Esophagus squamous epithelium (tissue), 5 donors: ENCODE measurements around the gene DENND1A. TPM values are rescaled to one million over a fixed set of nuclear protein-coding genes. Genes with fewer than 3 reads are reported as not detected.

Experiments used
- DNase-seq: peaks from one replicate; lab custom pipeline; 2025; lab: John Stamatoyannopoulos, UW
- H3K27ac ChIP-seq, 4 donors: fragments of 200-600 bp; sonication (generic); one replicate each; pipeline ENCODE4 v1.5.1; 2016 to 2019; ENCODE audit warnings: mild to moderate bottlenecking in 1 of 4
- H3K27me3 ChIP-seq, 4 donors: fragments of 200-600 bp; sonication (generic); 1 replicate in 3 of 4; 2 replicates in 1 of 4; pipeline versions ENCODE4 v1.5.1 to v1.6.0; 2017 to 2021; ENCODE audit warnings: antibody characterized with exemption in 1 of 4
- H3K36me3 ChIP-seq, 3 donors: fragments of 200-600 bp; sonication (generic); one replicate each; pipeline ENCODE4 v1.5.1; 2016 to 2019
- H3K4me1 ChIP-seq, 3 donors: fragments of 200-600 bp; sonication (generic); one replicate each; pipeline ENCODE4 v1.5.1; 2017 to 2019
- H3K4me3 ChIP-seq, 4 donors: fragments of 200-600 bp; sonication (generic); 1 replicate in 3 of 4; 2 replicates in 1 of 4; pipeline ENCODE4 v1.5.1; 2016 to 2019; ENCODE audit warnings: mild to moderate bottlenecking in 2 of 4, moderate library complexity in 1 of 4
- H3K9me3 ChIP-seq, 3 donors: fragments of 200-600 bp; sonication (generic); one replicate each; pipeline ENCODE4 v1.5.1; 2016 to 2019
- CTCF ChIP-seq, 6 experiments: fragments of 450-650 bp in 4 of 6; fragments of 200-600 bp in 2 of 6; sonication (generic) in 2 of 6; IDR thresholded peaks; one replicate each; pipeline ENCODE4 v1.5.1; 2016 to 2019; ENCODE audit warnings: antibody characterized with exemption in 6 of 6, mild to moderate bottlenecking in 4 of 6, moderate library complexity in 4 of 6
- POLR2A ChIP-seq, 4 donors: fragments of 450-650 bp; IDR thresholded peaks; one replicate each; pipeline ENCODE4 v1.6.1; 2017; ENCODE audit warnings: antibody characterized with exemption in 4 of 4, mild to moderate bottlenecking in 4 of 4, moderate library complexity in 3 of 4
- WGBS, 2 donors: methylation state at CpG; one replicate each; pipeline ENCODE4 v1.1.5; 2018; 5-methylcytosine and 5-hydroxymethylcytosine counted together
- intact Hi-C: fragments of 100-400 bp; cut with DNase I; formaldehyde crosslinking; loops from one replicate; pipeline ENCODE4 v1.15.0; 2022
- total RNA-seq, 4 donors: library from RNA; depleted of rRNA; stranded (reverse); fragments of >200 nt; gene quantifications; one replicate each; pipeline ENCODE4 v1.1.0, GENCODE V29; 2016
- donor health status: DM: yes; HTN: yes; CAD: no.

Gene DENND1A
- total RNA-seq, 4 donors from 2014 or later, result 5.3 to 16.0 (median 12.9) TPM

GRCh38 chr9:123617286-123617685, 312.6 kb downstream of the DENND1A start:
- WGBS, 2 donors, result 96 to 97% methylated on average over 8 to 9 of the region's 9 CpGs
- Histone ChIP-seq H3K4me3 (no peak overlapping the region), H3K36me3 (no peaks in the 10 kb centered on the region), H3K27me3 (no peaks in the 10 kb centered on the region), H3K27ac (no peak overlapping the region), H3K9me3 (no peaks in the 10 kb centered on the region), H3K4me1 (no peaks in the 10 kb centered on the region)
- DNase-seq, result no peak
- intact Hi-C loops, result no loop called here
- TF ChIP-seq POLR2A (IDR thresholded peaks at IDR 0.05), result no peak
- TF ChIP-seq CTCF (IDR thresholded peaks at IDR 0.05), result no peak

DNA sequence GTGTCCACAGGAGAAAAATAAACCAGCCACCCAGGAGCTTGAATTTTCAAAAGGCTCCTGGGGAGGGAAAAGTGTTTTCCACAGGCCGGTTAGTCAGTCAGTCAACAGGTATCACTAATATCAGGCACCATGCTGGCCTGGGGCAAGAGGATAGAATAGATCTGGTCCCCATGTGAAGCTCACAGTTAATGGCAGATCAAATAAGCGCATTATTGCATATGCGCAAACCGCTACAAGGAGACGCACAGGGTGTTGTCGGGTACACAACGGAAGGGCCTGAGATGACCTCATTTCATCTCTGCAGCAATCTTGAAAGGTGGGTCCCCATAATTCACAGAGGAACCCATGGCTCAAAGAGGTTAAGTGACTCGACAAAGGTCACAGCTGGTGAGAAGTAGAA, 313.2 kb downstream of the DENND1A start:
- no peaks in the 10 kb centered on the region for H3K36me3 ChIP-seq
- no peak for DNase-seq
- intact Hi-C loops, result no loop called here
- no peak for TF ChIP-seq POLR2A (IDR thresholded peaks at IDR 0.05)
- TF ChIP-seq CTCF (IDR thresholded peaks at IDR 0.05), result no peak
- no peaks in the 10 kb centered on the region for H3K27me3 ChIP-seq
- 98 to 99% methylated on average over 8 of the region's 8 CpGs for WGBS, 2 donors
- H3K4me3 ChIP-seq, result no peak overlapping the region
- no peaks in the 10 kb centered on the region for H3K9me3 ChIP-seq
- H3K4me1 ChIP-seq, result no peaks in the 10 kb centered on the region
- no peak overlapping the region for H3K27ac ChIP-seq

DNA sequence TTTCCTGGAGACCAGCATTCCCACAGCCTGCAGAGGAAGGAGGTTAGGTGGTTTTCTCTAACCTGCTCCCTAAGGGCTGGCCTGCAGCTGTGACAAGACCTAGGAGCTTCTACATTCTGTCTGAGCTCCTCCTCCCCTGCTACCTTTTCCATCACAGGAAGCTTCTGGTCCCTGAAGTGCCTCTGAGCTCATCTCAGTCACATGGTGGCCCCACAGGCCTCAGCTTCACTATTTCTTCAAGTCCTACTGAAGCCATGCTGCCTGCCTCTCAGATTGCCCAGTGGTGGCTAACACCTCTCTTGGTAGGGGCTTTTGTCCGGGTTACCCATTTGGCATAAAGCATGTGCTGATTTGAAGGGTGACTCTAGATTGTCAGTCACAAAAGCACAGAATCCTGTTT, 314.5 kb downstream of the DENND1A start:
- H3K36me3 ChIP-seq, result no peaks in the 10 kb centered on the region
- intact Hi-C loops, result no loop called here
- no peak overlapping the region for H3K4me3 ChIP-seq
- H3K27ac ChIP-seq, result no peak overlapping the region
- no peaks in the 10 kb centered on the region for H3K9me3 ChIP-seq
- WGBS, 2 donors, result 67% methylated on average over 1 of the region's 1 CpG; no CpG with 5 or more reads in 1 of the 2 donors
- no peaks in the 10 kb centered on the region for H3K27me3 ChIP-seq
- DNase-seq, result no peak
- no peak for TF ChIP-seq CTCF (IDR thresholded peaks at IDR 0.05)
- no peak for TF ChIP-seq POLR2A (IDR thresholded peaks at IDR 0.05)
- H3K4me1 ChIP-seq, result no peaks in the 10 kb centered on the region

DNA sequence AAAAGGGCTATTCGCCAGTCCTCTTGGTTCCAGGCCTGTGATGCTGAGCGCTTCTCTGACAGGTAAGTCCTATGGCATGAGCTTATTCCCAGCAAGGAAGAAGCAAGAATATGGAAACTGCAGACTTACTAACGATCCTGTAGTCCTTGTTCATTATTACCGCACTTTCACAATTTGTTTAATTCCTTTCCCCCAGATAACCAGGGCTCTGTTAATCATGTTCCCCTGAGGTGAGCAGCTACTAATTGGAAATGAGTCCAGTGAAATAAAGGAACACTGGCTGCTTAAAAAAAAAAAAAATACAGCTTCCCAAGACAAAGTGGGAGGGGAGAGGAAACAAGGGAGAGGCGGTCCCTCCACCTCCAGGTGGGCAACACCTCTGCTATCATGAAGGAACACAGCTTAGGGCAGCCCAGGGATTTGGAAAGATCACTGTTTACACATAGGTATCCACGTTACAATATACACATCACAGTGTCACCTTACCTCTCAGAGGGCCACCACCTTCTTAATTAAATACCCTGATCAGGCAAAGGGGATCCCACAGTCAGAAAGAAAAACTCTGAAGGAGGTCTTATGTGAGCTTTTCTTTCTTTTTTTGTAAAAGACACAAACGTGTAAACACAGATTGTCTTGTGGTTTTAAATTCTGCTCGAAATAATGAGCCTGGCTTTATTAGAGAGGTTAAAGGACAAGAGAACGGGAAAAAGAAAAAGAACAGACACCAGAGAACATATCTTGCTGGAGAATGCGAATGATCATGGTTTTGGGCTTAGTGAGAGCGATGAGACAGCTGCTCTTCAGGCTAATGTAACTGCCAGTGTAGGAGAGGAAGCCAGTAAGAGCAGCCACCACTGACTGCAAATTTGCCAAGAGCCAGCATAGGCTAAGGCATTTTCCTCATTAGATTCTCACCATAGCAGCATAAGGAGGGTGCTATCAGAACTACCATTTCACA, 315.3 kb downstream of the DENND1A start:
- Histone ChIP-seq H3K4me3 (no peak overlapping the region), H3K27me3 (no peaks in the 10 kb centered on the region), H3K4me1 (no peaks in the 10 kb centered on the region), H3K36me3 (no peaks in the 10 kb centered on the region), H3K27ac (no peak overlapping the region), H3K9me3 (no peaks in the 10 kb centered on the region)
- TF ChIP-seq POLR2A (IDR thresholded peaks at IDR 0.05) (no peak), CTCF (IDR thresholded peaks at IDR 0.05) (no peak)
- WGBS, 2 donors, result 86 to 88% methylated on average over 10 to 11 of the region's 11 CpGs
- DNase-seq, result no peak
- intact Hi-C loops, result no loop called here

DNA sequence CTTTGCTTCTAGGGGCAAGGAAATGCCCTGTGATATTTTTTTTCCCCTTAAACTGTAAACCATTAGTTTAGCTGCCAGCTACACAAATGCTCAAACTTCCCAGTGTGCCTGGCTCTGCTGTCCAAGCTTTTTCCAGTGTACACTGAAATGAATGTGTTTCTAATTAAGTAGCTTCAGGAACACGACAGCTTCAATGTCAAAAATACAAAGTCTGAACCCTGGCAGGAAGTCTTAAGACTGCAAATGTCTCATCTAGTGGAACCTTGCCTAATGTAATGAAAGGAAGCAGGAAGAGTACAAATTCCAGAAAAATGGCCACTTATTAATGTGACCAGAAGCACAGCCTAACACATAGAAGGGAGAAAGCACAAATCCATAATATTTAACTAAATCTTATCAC, 318.7 kb downstream of the DENND1A start:
- WGBS, 2 donors, result 58 to 67% methylated on average over 1 of the region's 1 CpG
- no peaks in the 10 kb centered on the region for H3K4me1 ChIP-seq
- no peak overlapping the region for H3K4me3 ChIP-seq
- intact Hi-C loops, result no loop called here
- no peaks in the 10 kb centered on the region for H3K9me3 ChIP-seq
- H3K27me3 ChIP-seq, result no peaks in the 10 kb centered on the region
- H3K36me3 ChIP-seq, result no peaks in the 10 kb centered on the region
- H3K27ac ChIP-seq, result no peak overlapping the region
- no peak for DNase-seq
- TF ChIP-seq CTCF (IDR thresholded peaks at IDR 0.05), result no peak
- no peak for TF ChIP-seq POLR2A (IDR thresholded peaks at IDR 0.05)
